ENCODE data around the gene NEU2.

NEU2 gene

GRCh38 chr2:233032551-233033320, at the start of gene NEU2:
TSS of gene NEU2 (plus strand) at chr2:233032672. CDS start at chr2:233032672, 0 bp downstream.
- DNase-seq: no peak

GRCh38 chr2:232982926-232983668, 49.4 kb upstream of the NEU2 start:
- peak; percentile 7 for DNase-seq

- no peak for DNase-seq
These were observed 48.8 kb upstream of the NEU2 start for GRCh38 chr2:232983669-232984140.

GRCh38 chr2:232984451-232985207, 47.8 kb upstream of the NEU2 start:
- no peak for DNase-seq

GRCh38 chr2:232986155-232986554, 46.3 kb upstream of the NEU2 start:
- DNase-seq: no peak

GRCh38 chr2:232993231-232993821, 39.1 kb upstream of the NEU2 start:
- no peak for DNase-seq

GRCh38 chr2:232994446-232994845, 38.0 kb upstream of the NEU2 start:
- DNase-seq: no peak

GRCh38 chr2:232997749-232998665, 34.5 kb upstream of the NEU2 start:
- DNase-seq: no peak

- DNase-seq: no peak
These were observed 33.8 kb upstream of the NEU2 start for GRCh38 chr2:232998666-232998985.

- no peak for DNase-seq
These were observed 33.1 kb upstream of the NEU2 start for GRCh38 chr2:232999354-232999753.

GRCh38 chr2:233000886-233001750, 31.4 kb upstream of the NEU2 start:
- no peak for DNase-seq

GRCh38 chr2:233002829-233003657, 29.4 kb upstream of the NEU2 start:
- DNase-seq: no peak

- DNase-seq: no peak
These were observed 28.6 kb upstream of the NEU2 start for GRCh38 chr2:233003658-233004555.

GRCh38 chr2:233005096-233005495, 27.4 kb upstream of the NEU2 start:
- no peak for DNase-seq

- no peak for DNase-seq
These were observed 25.8 kb upstream of the NEU2 start for GRCh38 chr2:233006648-233007047.

- no peak for DNase-seq
These were observed 25.2 kb upstream of the NEU2 start for GRCh38 chr2:233007270-233007669.

GRCh38 chr2:233007739-233008138, 24.7 kb upstream of the NEU2 start:
- DNase-seq: no peak

- no peak for DNase-seq
These were observed 22.8 kb upstream of the NEU2 start for GRCh38 chr2:233009661-233010060.

Data from CD4-positive, alpha-beta T cell treated with Interleukin-17A for 4 hours (primary cell).